Measurements from ENCODE around the gene DLGAP1.

Gene DLGAP1

GRCh38 chr18:3983351-3983969 lies 471.6 kb downstream of the DLGAP1 start:
- no peak for DNase-seq

- no peak for DNase-seq
Observed at GRCh38 chr18:3982541-3982940, 472.6 kb downstream of the DLGAP1 start.

- DNase-seq, result no peak
Observed at GRCh38 chr18:3979024-3979423, 476.1 kb downstream of the DLGAP1 start.

GRCh38 chr18:3973191-3973850 lies 481.8 kb downstream of the DLGAP1 start:
- no peak for DNase-seq

- DNase-seq, result no peak
Observed at GRCh38 chr18:3972291-3972930, 482.7 kb downstream of the DLGAP1 start.

- DNase-seq, result no peak
Observed at GRCh38 chr18:3970929-3971328, 484.2 kb downstream of the DLGAP1 start.

- DNase-seq, result no peak
Observed at GRCh38 chr18:3967359-3968180, 487.5 kb downstream of the DLGAP1 start.

GRCh38 chr18:3966642-3967358 lies 488.3 kb downstream of the DLGAP1 start:
- no peak for DNase-seq

GRCh38 chr18:3966246-3966641 lies 488.9 kb downstream of the DLGAP1 start:
- no peak for DNase-seq

GRCh38 chr18:3960977-3961376 lies 494.1 kb downstream of the DLGAP1 start:
- DNase-seq, result no peak

- no peak for DNase-seq
Observed at GRCh38 chr18:3960142-3960541, 495.0 kb downstream of the DLGAP1 start.

- DNase-seq, result no peak
Observed at GRCh38 chr18:3952031-3952430, 503.1 kb downstream of the DLGAP1 start.

- no peak for DNase-seq
Observed at GRCh38 chr18:3950668-3951404, 504.3 kb downstream of the DLGAP1 start.

GRCh38 chr18:3948958-3949357 lies 506.1 kb downstream of the DLGAP1 start:
- DNase-seq, result no peak

GRCh38 chr18:3947383-3947782 lies 507.7 kb downstream of the DLGAP1 start:
- no peak for DNase-seq

GRCh38 chr18:3935305-3935704 lies 519.8 kb downstream of the DLGAP1 start:
- DNase-seq, result no peak

GRCh38 chr18:3932276-3932675 lies 522.8 kb downstream of the DLGAP1 start:
- no peak for DNase-seq

- no peak for DNase-seq
Observed at GRCh38 chr18:3931542-3932112, 523.5 kb downstream of the DLGAP1 start.

- no peak for DNase-seq
Observed at GRCh38 chr18:3931013-3931315, 524.1 kb downstream of the DLGAP1 start.

- no peak for DNase-seq
Observed at GRCh38 chr18:3930126-3931012, 524.7 kb downstream of the DLGAP1 start.

- DNase-seq, result no peak
Observed at GRCh38 chr18:3924455-3924854, 530.7 kb downstream of the DLGAP1 start.
